Natural killer cell (primary cell): ENCODE data around the gene ABHD2. TPM values are rescaled to one million over a fixed set of nuclear protein-coding genes. Genes with fewer than 3 reads are reported as not detected.
"Not testable (repeated sequence)": the region's sequence is repeated elsewhere in the genome, so short reads cannot be mapped to it uniquely, and the experiment has no call there.

Source experiments
- ATAC-seq, 3 donors: fragments of 150-1000 bp in 2 of 3; fragments of 200-7000 bp in 1 of 3; cut with Tn5 transposase; 1 replicate in 1 of 3; 2 replicates in 2 of 3; pipeline ENCODE4 v1.10.0; 2021; ENCODE audit warnings: mild to moderate bottlenecking in 2 of 3, moderate library complexity in 2 of 3
- DNase-seq, 2 donors: peaks; one replicate each; pipeline versions ENCODE4 v3.0.0 to v3.0.0-alpha.2; 2013 to 2021; ENCODE audit warnings: mixed read lengths in 1 of 2
- H3K27ac ChIP-seq: one replicate; pipeline ENCODE4 v1.5.1; 2013; ENCODE audit warnings: mild to moderate bottlenecking, low read length
- H3K27me3 ChIP-seq: one replicate; pipeline ENCODE4 v1.6.1; 2013; ENCODE audit warnings: low read length; ENCODE audit not compliant: control insufficient read depth, insufficient read depth
- H3K36me3 ChIP-seq: one replicate; pipeline ENCODE4 v1.6.1; 2013; ENCODE audit warnings: low read length; ENCODE audit not compliant: control insufficient read depth, insufficient read depth
- H3K4me1 ChIP-seq: one replicate; pipeline ENCODE4 v1.6.1; 2013; ENCODE audit warnings: low read length; ENCODE audit not compliant: control insufficient read depth, insufficient read depth
- H3K4me3 ChIP-seq: one replicate; pipeline ENCODE4 v1.5.1; 2013; ENCODE audit warnings: low read length
- H3K9me3 ChIP-seq: one replicate; pipeline ENCODE4 v1.6.1; 2013; ENCODE audit warnings: low read length; ENCODE audit not compliant: control insufficient read depth, insufficient read depth
- H3K27ac Mint-ChIP-seq, 2 donors: one replicate each; pipeline ENCODE4 v1.8.0; 2022; ENCODE audit warnings: mild to moderate bottlenecking in 2 of 2, mixed read lengths in 2 of 2, moderate library complexity in 1 of 2
- H3K27me3 Mint-ChIP-seq, 2 donors: one replicate each; pipeline ENCODE4 v1.8.0; 2022; ENCODE audit warnings: low read depth in 2 of 2, mixed read lengths in 2 of 2
- H3K36me3 Mint-ChIP-seq: one replicate; pipeline ENCODE4 v1.8.0; 2022; ENCODE audit warnings: mixed read lengths
- H3K4me1 Mint-ChIP-seq, 2 donors: one replicate each; pipeline ENCODE4 v1.8.0; 2022; ENCODE audit warnings: mixed read lengths in 2 of 2
- H3K4me3 Mint-ChIP-seq: one replicate; pipeline ENCODE4 v1.8.0; 2022; ENCODE audit warnings: mild to moderate bottlenecking, moderate library complexity, mixed read lengths
- H3K9me3 Mint-ChIP-seq, 2 donors: one replicate each; pipeline ENCODE4 v1.8.0; 2022; ENCODE audit warnings: mixed read lengths in 2 of 2
- CTCF ChIP-seq: fragments of 200-600 bp; IDR thresholded peaks from one replicate; pipeline ENCODE4 v1.8.0; 2022; ENCODE audit warnings: antibody characterized with exemption
- WGBS: methylation state at CpG from one replicate; pipeline ENCODE4 v1.1.7; 2013; ENCODE audit warnings: missing lambda C conversion rate; ENCODE audit not compliant: insufficient coverage; 5-methylcytosine and 5-hydroxymethylcytosine counted together
- intact Hi-C: fragments of 100-400 bp; cut with micrococcal nuclease; formaldehyde crosslinking; loops from one replicate; pipeline ENCODE4 v1.14.2; 2022
- total RNA-seq, 4 donors: library from RNA; stranded (reverse); fragments of 120-200 nt in 1 of 4; gene quantifications; one replicate each; pipeline versions ENCODE4 v1.2.3 to v1.2.4, GENCODE V29; 2013 to 2022

The ABHD2 gene
- total RNA-seq, 3 donors from 2014 or later (not counting 1 experiment from before 2014, with no cell fraction given) = 187 to 236 (median 191) TPM

GRCh38 chr15:89247446-89247845, 159.2 kb downstream of the ABHD2 start:
- H3K27me3 Mint-ChIP-seq = no peaks in the 10 kb centered on the region
- H3K27ac Mint-ChIP-seq = no peak overlapping the region

GRCh38 chr15:89248584-89248983, 160.3 kb downstream of the ABHD2 start:
- ATAC-seq (no peak), DNase-seq (no peak)
- 100% methylated on average over 2 of the region's 2 CpGs for WGBS
- Histone ChIP-seq H3K27me3 (no peaks in the 10 kb centered on the region), H3K27ac (no peak overlapping the region), H3K36me3 (peaks cover 4% of the 10 kb centered on the region), H3K4me3 (no peak overlapping the region), H3K4me1 (peaks cover 7% of the 10 kb centered on the region), H3K9me3 (no peaks in the 10 kb centered on the region)
- Mint-ChIP-seq H3K27ac (no peak overlapping the region), H3K27me3 (no peaks in the 10 kb centered on the region), H3K4me3 (no peak overlapping the region), H3K36me3 (no peaks in the 10 kb centered on the region), H3K4me1 (peaks cover 13 to 28% of the 10 kb centered on the region in 2 donors), H3K9me3 (no peaks in the 10 kb centered on the region)
- TF ChIP-seq CTCF = no peak
- intact Hi-C loops = no loop called here

More at GRCh38 chr15:89247446-89247845, 159.2 kb downstream of the ABHD2 start:
- TF ChIP-seq CTCF = no peak
- intact Hi-C loops = no loop called here
- Histone ChIP-seq H3K9me3 (no peaks in the 10 kb centered on the region), H3K4me3 (no peak overlapping the region), H3K27ac (no peak overlapping the region), H3K36me3 (peaks cover 4% of the 10 kb centered on the region), H3K4me1 (peaks cover 13% of the 10 kb centered on the region), H3K27me3 (no peaks in the 10 kb centered on the region)
- H3K36me3 Mint-ChIP-seq = no peaks in the 10 kb centered on the region
- H3K4me3 Mint-ChIP-seq = no peak overlapping the region
- no peaks in the 10 kb centered on the region for H3K9me3 Mint-ChIP-seq
- DNase-seq (no peak), ATAC-seq (no peak)
- H3K4me1 Mint-ChIP-seq = peaks cover 20 to 37% of the 10 kb centered on the region in 2 donors
- WGBS = 60% methylated on average over 1 of the region's 2 CpGs

- DNase-seq, H3K36me3 ChIP-seq, H3K9me3 ChIP-seq, H3K27me3 Mint-ChIP-seq, H3K4me1 ChIP-seq, H3K36me3 Mint-ChIP-seq, ATAC-seq, H3K27ac Mint-ChIP-seq, H3K9me3 Mint-ChIP-seq, H3K4me3 Mint-ChIP-seq, H3K4me3 ChIP-seq, H3K27me3 ChIP-seq, intact Hi-C loops, H3K27ac ChIP-seq: not testable (repeated sequence)
- WGBS = 100% methylated on average over 3 of the region's 5 CpGs
- peaks cover 0 to 13% of the 10 kb centered on the region in 2 donors for H3K4me1 Mint-ChIP-seq
Measured at GRCh38 chr15:89250142-89250541, 161.9 kb downstream of the ABHD2 start.

Other genes starting within 250 kb of the ABHD2 start
- 10 to 100 TPM; 10.1 to 10.8 (median 10.4) TPM for gene HAPLN3, start 192.9 kb upstream of the ABHD2 start, total RNA-seq
- gene MFGE8, start 175.1 kb upstream of the ABHD2 start, total RNA-seq = 100 to 1,000 TPM in 1 of 3 donors, 10 to 100 TPM in 2; 39.0 to 110 (median 72.5) TPM
- gene RLBP1, start 133.1 kb downstream of the ABHD2 start, total RNA-seq = not detected
- gene FANCI, start 155.5 kb downstream of the ABHD2 start, total RNA-seq = 10 to 100 TPM; 22.3 to 27.9 (median 22.7) TPM
- gene POLG, start 246.4 kb downstream of the ABHD2 start, total RNA-seq = 100 to 1,000 TPM; 205 to 253 (median 238) TPM